ENCODE results near the gene SLFN11. TPM values are rescaled to one million over a fixed set of nuclear protein-coding genes. Genes with fewer than 3 reads are reported as not detected.
A peak's percentile ranks its signal among the peaks of the same experiment; 100 is the strongest.

SLFN11 gene
- total RNA-seq, 3 donors from 2014 or later (not counting 1 experiment from before 2014, with no cell fraction given) = 22.9 to 31.8 (median 26.8) TPM

DNA sequence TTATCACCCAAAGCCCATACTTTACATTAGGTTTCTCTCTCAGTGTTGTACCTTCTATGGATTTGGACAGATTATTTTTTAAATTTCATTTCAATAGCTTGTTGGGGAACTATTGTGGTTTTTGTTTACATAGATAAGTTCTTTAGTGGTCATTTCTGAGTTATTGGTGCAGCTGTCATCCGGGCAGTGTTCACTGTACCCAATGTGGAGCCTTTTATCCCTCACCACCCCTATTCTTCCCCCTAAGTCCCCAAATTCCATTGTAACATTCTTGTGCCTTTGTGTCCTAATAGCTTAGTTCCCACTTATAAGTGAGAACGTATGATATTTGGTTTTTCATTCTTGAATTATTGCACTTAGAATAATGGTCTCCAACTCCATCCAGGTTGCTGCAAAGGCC is 57.5 kb downstream of the SLFN11 start:
- H3K4me1 ChIP-seq (ENCODE audit: control insufficient read depth, insufficient read depth, low read length) = peaks cover 22% of the 10 kb centered on the region
- Mint-ChIP-seq H3K9me3 (no peaks in the 10 kb centered on the region), H3K27me3 (ENCODE audit: low read depth in 2 of 2) (no peaks in the 10 kb centered on the region), H3K4me1 (peaks cover 57 to 61% of the 10 kb centered on the region in 2 donors), H3K4me3 (peak overlapping the region; percentile 45), H3K36me3 (no peaks in the 10 kb centered on the region), H3K27ac (peak overlapping the region; percentile 99 to 100)
- H3K4me3 ChIP-seq (ENCODE audit: low read length) = no peak overlapping the region
- intact Hi-C loops (cut with micrococcal nuclease) = no loop called here
- DNase-seq = no peak
- TF ChIP-seq, protein P1, sequence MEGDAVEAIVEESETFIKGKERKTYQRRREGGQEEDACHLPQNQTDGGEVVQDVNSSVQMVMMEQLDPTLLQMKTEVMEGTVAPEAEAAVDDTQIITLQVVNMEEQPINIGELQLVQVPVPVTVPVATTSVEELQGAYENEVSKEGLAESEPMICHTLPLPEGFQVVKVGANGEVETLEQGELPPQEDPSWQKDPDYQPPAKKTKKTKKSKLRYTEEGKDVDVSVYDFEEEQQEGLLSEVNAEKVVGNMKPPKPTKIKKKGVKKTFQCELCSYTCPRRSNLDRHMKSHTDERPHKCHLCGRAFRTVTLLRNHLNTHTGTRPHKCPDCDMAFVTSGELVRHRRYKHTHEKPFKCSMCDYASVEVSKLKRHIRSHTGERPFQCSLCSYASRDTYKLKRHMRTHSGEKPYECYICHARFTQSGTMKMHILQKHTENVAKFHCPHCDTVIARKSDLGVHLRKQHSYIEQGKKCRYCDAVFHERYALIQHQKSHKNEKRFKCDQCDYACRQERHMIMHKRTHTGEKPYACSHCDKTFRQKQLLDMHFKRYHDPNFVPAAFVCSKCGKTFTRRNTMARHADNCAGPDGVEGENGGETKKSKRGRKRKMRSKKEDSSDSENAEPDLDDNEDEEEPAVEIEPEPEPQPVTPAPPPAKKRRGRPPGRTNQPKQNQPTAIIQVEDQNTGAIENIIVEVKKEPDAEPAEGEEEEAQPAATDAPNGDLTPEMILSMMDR (IDR thresholded peaks at IDR 0.05) = no peak
- no peak for ATAC-seq
- H3K9me3 ChIP-seq (ENCODE audit: control insufficient read depth, insufficient read depth, low read length) = no peaks in the 10 kb centered on the region
- no peaks in the 10 kb centered on the region for H3K27me3 ChIP-seq (ENCODE audit: control insufficient read depth, insufficient read depth, low read length)
- H3K27ac ChIP-seq (ENCODE audit: low read length) = no peak overlapping the region
- WGBS (ENCODE audit: insufficient coverage) = 92% methylated on average over 2 of the region's 2 CpGs
- H3K36me3 ChIP-seq (ENCODE audit: control insufficient read depth, insufficient read depth, low read length) = peaks cover 2% of the 10 kb centered on the region

DNA sequence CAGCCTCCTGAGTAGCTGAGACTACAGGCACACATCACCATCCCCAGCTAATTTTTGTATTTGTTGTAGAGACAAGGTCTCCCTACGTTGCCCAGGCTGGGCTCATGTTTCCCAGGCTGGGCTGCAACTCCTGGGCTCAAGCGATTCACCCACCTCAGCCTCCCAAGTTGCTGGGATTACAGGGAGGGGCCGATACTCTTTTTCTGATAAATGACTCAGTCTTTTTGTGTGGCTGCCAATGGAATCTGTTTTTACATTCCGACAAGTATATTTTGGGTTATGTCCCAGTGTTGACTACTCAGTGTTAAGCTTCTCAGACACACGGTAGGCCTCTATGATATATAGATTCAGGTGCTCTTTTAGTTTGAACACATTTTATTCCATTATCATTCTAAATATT is 58.1 kb downstream of the SLFN11 start:
- H3K36me3 Mint-ChIP-seq = no peaks in the 10 kb centered on the region

DNA sequence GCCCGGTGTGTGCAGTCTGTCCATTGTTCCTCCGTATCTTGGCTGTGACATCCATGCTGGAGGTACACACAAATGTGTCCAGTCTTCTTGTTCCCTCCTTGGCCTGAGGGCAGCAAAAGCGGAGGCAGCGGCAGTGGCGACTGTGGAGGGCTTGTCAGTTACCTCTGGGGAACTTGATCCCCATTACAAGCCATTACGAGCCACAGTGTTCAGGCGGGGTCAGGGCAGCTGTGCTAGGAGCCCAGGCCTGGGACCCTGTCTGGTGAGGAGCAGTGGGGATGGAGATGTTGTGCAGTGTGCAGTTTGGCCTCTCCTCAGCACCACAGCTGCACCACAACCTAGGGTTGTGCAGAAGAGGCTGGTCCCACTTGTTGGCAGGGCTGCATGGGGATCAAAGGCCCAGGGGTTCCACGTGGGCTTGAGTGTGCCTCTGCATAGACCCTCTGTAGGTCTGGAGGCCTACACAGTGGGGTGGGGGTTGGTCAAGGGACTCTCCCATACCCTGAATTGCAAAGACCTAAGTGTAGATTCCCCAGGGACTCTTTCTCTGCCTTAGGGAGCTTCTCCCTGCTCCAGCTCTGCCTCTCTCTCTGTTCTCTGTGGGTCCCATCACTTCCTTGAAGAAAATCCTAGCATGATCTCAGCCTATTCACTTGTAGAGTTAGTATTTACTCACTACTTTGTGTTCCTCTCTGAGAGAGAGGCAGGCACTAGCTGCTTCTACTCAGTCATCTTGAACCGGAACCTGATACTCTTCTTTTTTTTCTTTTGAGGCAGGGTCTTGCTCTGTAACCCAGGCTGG is 58.8 kb downstream of the SLFN11 start:
- H3K9me3 ChIP-seq (ENCODE audit: control insufficient read depth, insufficient read depth, low read length) = no peaks in the 10 kb centered on the region
- H3K27ac ChIP-seq (ENCODE audit: low read length) = peak overlapping the region; percentile 90
- peak overlapping the region; percentile 99 for H3K4me3 Mint-ChIP-seq
- H3K4me3 ChIP-seq (ENCODE audit: low read length) = peak overlapping the region; percentile 73
- peaks cover 56 to 61% of the 10 kb centered on the region in 2 donors for H3K4me1 Mint-ChIP-seq
- H3K27me3 Mint-ChIP-seq (ENCODE audit: low read depth in 2 of 2) = no peaks in the 10 kb centered on the region
- TF ChIP-seq, protein P1 (IDR thresholded peaks at IDR 0.05) = no peak
- intact Hi-C loops (cut with micrococcal nuclease) = loop anchor here (5.0 kb wide), 3 partner anchors 118 to 493 kb away; partner anchors contain the start of genes PEX12, SLFN12 and TAF15
- no peaks in the 10 kb centered on the region for H3K9me3 Mint-ChIP-seq
- no peaks in the 10 kb centered on the region for H3K27me3 ChIP-seq (ENCODE audit: control insufficient read depth, insufficient read depth, low read length)
- H3K36me3 Mint-ChIP-seq = no peaks in the 10 kb centered on the region
- ATAC-seq (no peak), DNase-seq (peak in 1 of 2 donors; percentile 21)
- WGBS (ENCODE audit: insufficient coverage) = 84% methylated on average over 9 of the region's 9 CpGs
- no peaks in the 10 kb centered on the region for H3K36me3 ChIP-seq (ENCODE audit: control insufficient read depth, insufficient read depth, low read length)
- H3K4me1 ChIP-seq (ENCODE audit: control insufficient read depth, insufficient read depth, low read length) = peaks cover 22% of the 10 kb centered on the region
- peak overlapping the region; percentile 99 to 100 for H3K27ac Mint-ChIP-seq

More for the DNA sequence above, 58.1 kb downstream of the SLFN11 start:
- Histone ChIP-seq H3K4me1 (ENCODE audit: control insufficient read depth, insufficient read depth, low read length) (peaks cover 22% of the 10 kb centered on the region), H3K27ac (ENCODE audit: low read length) (peak overlapping the region; percentile 90), H3K9me3 (ENCODE audit: control insufficient read depth, insufficient read depth, low read length) (no peaks in the 10 kb centered on the region), H3K4me3 (ENCODE audit: low read length) (no peak overlapping the region), H3K36me3 (ENCODE audit: control insufficient read depth, insufficient read depth, low read length) (no peaks in the 10 kb centered on the region), H3K27me3 (ENCODE audit: control insufficient read depth, insufficient read depth, low read length) (no peaks in the 10 kb centered on the region)
- DNase-seq = no peak
- Mint-ChIP-seq H3K27ac (peak overlapping the region; percentile 99 to 100), H3K27me3 (ENCODE audit: low read depth in 2 of 2) (no peaks in the 10 kb centered on the region), H3K9me3 (no peaks in the 10 kb centered on the region), H3K4me1 (peaks cover 57 to 61% of the 10 kb centered on the region in 2 donors), H3K4me3 (peak overlapping the region; percentile 45)
- no peak for ATAC-seq
- intact Hi-C loops (cut with micrococcal nuclease) = no loop called here
- TF ChIP-seq, protein P1 (IDR thresholded peaks at IDR 0.05) = no peak
- 96% methylated on average over 4 of the region's 5 CpGs for WGBS (ENCODE audit: insufficient coverage)
